K562 (cell line): ENCODE data around the gene POLN. TPM values are rescaled to one million over a fixed set of nuclear protein-coding genes. Genes with fewer than 3 reads are reported as not detected.

Experiments
- ATAC-seq: fragments of 200-7000 bp; cut with Tn5 transposase; 3 replicates; pipeline ENCODE4 v1.9.1; 2020; ENCODE audit warnings: moderate library complexity
- BruUV-seq: library from RNA; stranded (reverse); fragments of 400-500 nt; replicated peaks from 2 replicates; lab custom pipeline; 2021; lab: Mats Ljungman, UMichigan
- CTCF ChIA-PET: fragments of 300-600 bp; formaldehyde crosslinking; extraction: SDS; loops from one replicate; lab custom pipeline; 2021; ENCODE audit warnings: low intra/inter-chr PET ratio; lab: Yijun Ruan, JAX
- POLR2A ChIA-PET: fragments of 300-600, 350-650 bp; sonication (Branson Sonifier 250); formaldehyde crosslinking; extraction: SDS; loops from one replicate; lab custom pipeline; 2021; ENCODE audit warnings: antibody characterized with exemption, inconsistent platforms; lab: Yijun Ruan, JAX
- DNase-seq, 4 experiments: peaks; one replicate each; pipeline versions ENCODE4 v3.0.0 to v3.0.0-alpha.2; 2011 to 2018; ENCODE audit warnings: low spot score in 3 of 4, mixed read lengths in 3 of 4; ENCODE audit errors: extremely low read depth in 1 of 4
- FAIRE-seq: peaks from 2 replicates; lab custom pipeline; 2011; peaks lifted over from hg19 to GRCh38; lab: Jason Lieb, UNC
- H2AFZ ChIP-seq: 2 replicates; pipeline ENCODE4 v1.6.0; 2011; ENCODE audit warnings: low read depth, low read length, control low read depth, inconsistent platforms
- H3K27ac ChIP-seq: fragments of 200-600 bp; 3 replicates; pipeline ENCODE4 v1.8.0; 2011; ENCODE audit warnings: low read depth, mild to moderate bottlenecking, control low read depth, inconsistent platforms, low read length, moderate library complexity, mixed read lengths; ENCODE audit errors: extremely low read depth
- H3K27me3 ChIP-seq, 2 experiments: fragments of 300-600 bp in 1 of 2; 2 replicates in 1 of 2; 3 replicates in 1 of 2; pipeline versions ENCODE4 v1.6.0 to v1.8.0; 2011; ENCODE audit warnings: inconsistent platforms in 2 of 2, low read length in 2 of 2, mild to moderate bottlenecking in 1 of 2, mixed read lengths in 1 of 2, moderate library complexity in 1 of 2; ENCODE audit not compliant: control insufficient read depth in 2 of 2, insufficient read depth in 2 of 2
- H3K36me3 ChIP-seq: fragments of 300-600 bp; 3 replicates; pipeline ENCODE4 v1.8.0; 2011; ENCODE audit warnings: mild to moderate bottlenecking, low read length, inconsistent platforms; ENCODE audit not compliant: control insufficient read depth, insufficient read depth
- H3K4me1 ChIP-seq, 2 experiments: fragments of 200-600 bp in 1 of 2; replicated peaks in 1 of 2; 2 replicates in 1 of 2; 3 replicates in 1 of 2; pipeline versions ENCODE4 v1.5.1 to v1.8.0; 2011; ENCODE audit warnings: inconsistent platforms in 2 of 2, low read length in 2 of 2, mild to moderate bottlenecking in 1 of 2, mixed read lengths in 1 of 2, moderate library complexity in 1 of 2; ENCODE audit not compliant: control insufficient read depth in 2 of 2, insufficient read depth in 2 of 2
- H3K4me2 ChIP-seq: 2 replicates; pipeline ENCODE4 v1.6.1; 2011; ENCODE audit warnings: low read length, control low read depth, inconsistent platforms, mixed read lengths; ENCODE audit not compliant: insufficient read depth
- H3K4me3 ChIP-seq: fragments of 200-600 bp; sonication (generic), shearing (Covaris generic); 2 replicates; pipeline ENCODE4 v1.5.1; 2016; ENCODE audit warnings: control low read depth, inconsistent platforms
- H3K79me2 ChIP-seq: fragments of 200-600 bp; 3 replicates; pipeline ENCODE4 v1.8.0; 2011; ENCODE audit warnings: low read length, inconsistent platforms; ENCODE audit not compliant: control insufficient read depth, insufficient read depth
- H3K9ac ChIP-seq, 2 experiments: 2 replicates each; pipeline versions ENCODE4 v1.6.0 to v1.6.1; 2011; ENCODE audit warnings: low read depth in 2 of 2, low read length in 2 of 2, control low read depth in 1 of 2, inconsistent platforms in 1 of 2, mild to moderate bottlenecking in 1 of 2, mixed read lengths in 1 of 2; ENCODE audit not compliant: insufficient read depth in 1 of 2
- H3K9me1 ChIP-seq: one replicate; pipeline ENCODE4 v1.6.0; 2011; ENCODE audit warnings: inconsistent platforms, mild to moderate bottlenecking, low read length, moderate library complexity; ENCODE audit not compliant: control insufficient read depth, insufficient read depth
- H3K9me3 ChIP-seq: replicated peaks from 2 replicates; pipeline ENCODE4 v1.5.1; 2011; ENCODE audit warnings: low read depth, low read length, inconsistent platforms; ENCODE audit not compliant: control insufficient read depth, insufficient read depth
- H4K20me1 ChIP-seq: replicated peaks from 2 replicates; pipeline ENCODE4 v1.6.1; 2011; ENCODE audit warnings: low read length, inconsistent platforms, mixed read lengths; ENCODE audit not compliant: control insufficient read depth, insufficient read depth
- ATF2 ChIP-seq: sonication (generic); formaldehyde crosslinking; IDR thresholded peaks from 2 replicates; pipeline ENCODE4 v1.8.1; 2022; ENCODE audit warnings: missing genetic modification reagents
- BHLHE40 ChIP-seq: IDR thresholded peaks from 2 replicates; pipeline ENCODE4 v1.6.1; 2011; ENCODE audit warnings: low read length, improper control_type of control experiment
- CBX1 ChIP-seq: sonication (generic); IDR thresholded peaks from 2 replicates; pipeline ENCODE4 v1.6.1; 2016; ENCODE audit warnings: antibody characterized with exemption, low read depth, mild to moderate bottlenecking
- CREB1 ChIP-seq, 2 experiments: sonication (generic) in 1 of 2; formaldehyde crosslinking in 1 of 2; IDR thresholded peaks; 2 replicates each; pipeline versions ENCODE4 v1.6.1 to v1.8.0; 2012 to 2022; ENCODE audit warnings: inconsistent platforms in 1 of 2, mild to moderate bottlenecking in 1 of 2, missing genetic modification reagents in 1 of 2, moderate library complexity in 1 of 2
- HMG20B ChIP-seq: fragments of 250-450 bp; sonication (Bioruptor Pico); IDR thresholded peaks from 2 replicates; pipeline ENCODE4 v1.5.0; 2021; ENCODE audit warnings: mild to moderate bottlenecking
- MAFG ChIP-seq: fragments of 450-650 bp; conservative IDR thresholded peaks from 2 replicates; pipeline ENCODE4 v1.6.1; 2016; ENCODE audit warnings: missing genetic modification characterization, missing compliant biosample characterization
- MTF1 ChIP-seq: fragments of 250-450 bp; sonication (Bioruptor Pico); IDR thresholded peaks from 2 replicates; pipeline ENCODE4 v1.9.0; 2021; ENCODE audit warnings: moderate library complexity, mild to moderate bottlenecking, inconsistent platforms, borderline replicate concordance
- MXI1 ChIP-seq: IDR thresholded peaks from 2 replicates; pipeline ENCODE4 v1.6.1; 2011; ENCODE audit warnings: low read depth, mild to moderate bottlenecking, improper control_type of control experiment, low read length
- NR1H2 ChIP-seq: sonication (generic); formaldehyde crosslinking; IDR thresholded peaks from 2 replicates; pipeline ENCODE4 v1.4.0; 2020; ENCODE audit warnings: mild to moderate bottlenecking, missing genetic modification reagents
- SRSF3 ChIP-seq: fragments of 200-400 bp; formaldehyde crosslinking; IDR thresholded peaks from 2 replicates; pipeline ENCODE4 v1.6.1; 2016; ENCODE audit warnings: mild to moderate bottlenecking, low read length, moderate library complexity; ENCODE audit not compliant: insufficient read depth
- TFE3 ChIP-seq: fragments of 450-650 bp; formaldehyde crosslinking; IDR thresholded peaks from 2 replicates; pipeline ENCODE4 v1.4.0; 2020; ENCODE audit warnings: mild to moderate bottlenecking, mixed read lengths
- TRIM25 ChIP-seq: fragments of 450-650 bp; IDR thresholded peaks from 2 replicates; pipeline ENCODE4 v1.7.0; 2016; ENCODE audit warnings: borderline replicate concordance
- ZNF217 ChIP-seq: sonication (generic); formaldehyde crosslinking; IDR thresholded peaks from 2 replicates; pipeline ENCODE4 v1.8.0; 2022; ENCODE audit warnings: mild to moderate bottlenecking, missing genetic modification reagents
- ZNF764 ChIP-seq: fragments of 250-450 bp; sonication (Bioruptor Pico); IDR thresholded peaks from 2 replicates; pipeline ENCODE4 v1.4.0; 2020; ENCODE audit warnings: low read depth, mild to moderate bottlenecking, moderate library complexity
- WGBS: fragments of 100-300 bp; shearing (Covaris generic); methylation state at CpG from one replicate; pipeline ENCODE4 v1.1.6; 2016; ENCODE audit warnings: low coverage, mixed read lengths; ENCODE audit not compliant: insufficient coverage; ENCODE audit errors: missing lambda C conversion rate; 5-methylcytosine and 5-hydroxymethylcytosine counted together
- in situ Hi-C: fragments of 300-500 bp; cut with MboI; formaldehyde crosslinking; loops from 4 replicates; pipeline ENCODE4 v1.15.0; 2018; ENCODE audit warnings: inconsistent platforms, mixed read lengths
- intact Hi-C: fragments of 100-400 bp; cut with micrococcal nuclease; formaldehyde crosslinking; loops from 2 replicates; pipeline ENCODE4 v1.14.2; 2022
- polyA plus RNA-seq, 8 experiments: library from polyadenylated mRNA; depleted of rRNA in 4 of 8; stranded (reverse) in 5 of 8; unstranded in 3 of 8; fragments of >200 nt; fragmentation: Nextera tagmentation in 2 of 8; fragmentation: Illumina TruSeq in 1 of 8; extraction: Ambion mirVana in 2 of 8; extraction: Trizol in 1 of 8; gene quantifications; 2 replicates each; pipeline versions ENCODE4 v1.2.1 to v1.2.3, GENCODE V29; 2011 to 2014; ENCODE audit warnings: inconsistent platforms in 1 of 8, missing spikeins in 1 of 8
- total RNA-seq, 7 experiments: library from RNA; depleted of rRNA in 6 of 7; stranded (reverse); fragments of >200 nt in 6 of 7; fragmentation: Illumina TruSeq in 2 of 7; extraction: Trizol in 2 of 7; gene quantifications; 2 replicates each; pipeline versions ENCODE4 v1.2.1 to v1.2.3, GENCODE V29; 2011 to 2021; ENCODE audit warnings: low replicate concordance in 1 of 7

The POLN gene
- total and polyA plus RNA-seq, 9 of the 15 experiments (the other 6 are each of a cell fraction or from before 2014, with no cell fraction given), result 0.08 to 0.91 (median 0.32) TPM

GRCh38 chr4:2051086-2051485, 190.8 kb downstream of the POLN start (continued):
- TF ChIP-seq TFE3 (CRISPR knock-in tag) (no peak), TRIM25 (no peak)
- TF ChIP-seq, all 486 proteins: peak for 0

- in situ Hi-C loops, result no loop called here
- no peak overlapping the region for H3K4me2 ChIP-seq
- intact Hi-C loops, result no loop called here
- 0 out of 5 replicates have a peak, but pooled peaks cover 0 to 4% of the 10 kb centered on the region in 2 experiments for H3K27me3 ChIP-seq
- no peak for DNase-seq
- CTCF ChIA-PET, result no interaction called here
- no peak overlapping the region for H3K4me3 ChIP-seq
- BruUV-seq, result no TSS peak
- H3K79me2 ChIP-seq, result no peaks in the 10 kb centered on the region
- H3K9me1 ChIP-seq, result no peaks in the 10 kb centered on the region
- no peaks in the 10 kb centered on the region for H3K9me3 ChIP-seq
- H2AFZ ChIP-seq, result no peak overlapping the region
- ATAC-seq, result no peak
- H3K9ac ChIP-seq, result no peak overlapping the region
- no peak overlapping the region for H3K27ac ChIP-seq
- peaks cover 0 to 24% of the 10 kb centered on the region in 2 experiments; a peak in 2 of 5 replicates for H3K4me1 ChIP-seq
- POLR2A ChIA-PET, result interaction anchor here (0.6 kb wide), 1 partner anchor 45 kb away, joined by 3 read pairs; no protein-coding TSS in a partner anchor
- 55% methylated on average over 7 of the region's 7 CpGs for WGBS
- H4K20me1 ChIP-seq, result no peaks in the 10 kb centered on the region
- no peaks in the 10 kb centered on the region for H3K36me3 ChIP-seq
- FAIRE-seq, result no peak
- TF ChIP-seq SRSF3 (no peak), CREB1 (IDR thresholded peaks at IDR 0.05) (no peak), CREB1 (CRISPR knock-in tag; IDR thresholded peaks at IDR 0.05) (no peak), BHLHE40 (no peak), MXI1 (no peak), HMG20B (no peak), NR1H2 (CRISPR knock-in tag) (no peak), ZNF764 (CRISPR knock-in tag) (no peak), ZNF217 (no peak), ATF2 (CRISPR knock-in tag) (no peak), CBX1 (no peak), MAFG (no peak), MTF1 (no peak)
These were observed 192.1 kb downstream of the POLN start for GRCh38 chr4:2049811-2050210.
